ENCODE measurements around the gene ST6GAL1. TPM values are rescaled to one million over a fixed set of nuclear protein-coding genes. Genes with fewer than 3 reads are reported as not detected.
A peak's percentile ranks its signal among the peaks of the same experiment; 100 is the strongest.

Gene ST6GAL1
- total and polyA plus RNA-seq, 2 of the 4 experiments (the other 2 are of a cell fraction), result 1.4 to 2.9 TPM

DNA sequence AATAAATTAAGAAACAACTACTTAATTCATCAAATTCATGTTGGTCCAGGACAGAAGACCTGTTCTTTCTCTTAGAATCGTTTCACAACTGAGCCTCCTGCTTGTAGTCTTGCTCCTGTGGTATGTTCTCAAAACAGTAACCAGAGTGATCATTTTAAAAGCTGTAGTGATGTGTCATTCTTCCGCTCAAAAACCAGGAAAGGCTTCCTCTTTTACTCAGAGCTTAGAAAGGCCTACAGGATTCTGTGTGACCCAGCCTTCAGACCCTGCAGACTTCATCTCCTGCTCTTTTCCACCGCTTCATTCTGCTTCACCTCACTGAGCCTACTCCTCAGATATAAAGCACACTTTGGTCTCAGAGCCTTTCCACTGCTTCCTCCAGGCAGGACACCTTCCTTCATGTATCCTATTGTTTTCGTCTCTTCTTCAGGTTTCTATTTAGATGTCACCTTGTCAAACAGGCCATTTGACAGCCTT is 22.7 kb downstream of the ST6GAL1 start:
- TF ChIP-seq CEBPB (IDR thresholded peaks at IDR 0.05; ENCODE audit: low read depth, low read length) (no peak), MXI1 (IDR thresholded peaks at IDR 0.05; ENCODE audit: borderline replicate concordance, low read depth, low read length) (no peak), SMC3 (IDR thresholded peaks at IDR 0.05; ENCODE audit: low read depth, low read length) (no peak), CHD1 (IDR thresholded peaks at IDR 0.05; ENCODE audit: low read depth, low read length) (no peak), RFX5 (IDR thresholded peaks at IDR 0.05; ENCODE audit: low read depth, low read length) (no peak), RAD21 (IDR thresholded peaks at IDR 0.05; ENCODE audit: low read length) (no peak), NFE2L2 (IDR thresholded peaks at IDR 0.05; ENCODE audit: low read depth, low read length) (no peak), BHLHE40 (IDR thresholded peaks at IDR 0.05; ENCODE audit: low read depth, low read length) (no peak), FOS (IDR thresholded peaks at IDR 0.05; ENCODE audit: low read depth, low read length) (no peak)
- TF ChIP-seq, protein P1, sequence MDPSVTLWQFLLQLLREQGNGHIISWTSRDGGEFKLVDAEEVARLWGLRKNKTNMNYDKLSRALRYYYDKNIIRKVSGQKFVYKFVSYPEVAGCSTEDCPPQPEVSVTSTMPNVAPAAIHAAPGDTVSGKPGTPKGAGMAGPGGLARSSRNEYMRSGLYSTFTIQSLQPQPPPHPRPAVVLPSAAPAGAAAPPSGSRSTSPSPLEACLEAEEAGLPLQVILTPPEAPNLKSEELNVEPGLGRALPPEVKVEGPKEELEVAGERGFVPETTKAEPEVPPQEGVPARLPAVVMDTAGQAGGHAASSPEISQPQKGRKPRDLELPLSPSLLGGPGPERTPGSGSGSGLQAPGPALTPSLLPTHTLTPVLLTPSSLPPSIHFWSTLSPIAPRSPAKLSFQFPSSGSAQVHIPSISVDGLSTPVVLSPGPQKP (IDR thresholded peaks at IDR 0.05; ENCODE audit: borderline replicate concordance, low read depth, low read length), result no peak
- TF ChIP-seq, protein P2, sequence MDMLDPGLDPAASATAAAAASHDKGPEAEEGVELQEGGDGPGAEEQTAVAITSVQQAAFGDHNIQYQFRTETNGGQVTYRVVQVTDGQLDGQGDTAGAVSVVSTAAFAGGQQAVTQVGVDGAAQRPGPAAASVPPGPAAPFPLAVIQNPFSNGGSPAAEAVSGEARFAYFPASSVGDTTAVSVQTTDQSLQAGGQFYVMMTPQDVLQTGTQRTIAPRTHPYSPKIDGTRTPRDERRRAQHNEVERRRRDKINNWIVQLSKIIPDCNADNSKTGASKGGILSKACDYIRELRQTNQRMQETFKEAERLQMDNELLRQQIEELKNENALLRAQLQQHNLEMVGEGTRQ (IDR thresholded peaks at IDR 0.05; ENCODE audit: low read depth, low read length), result no peak
- TF ChIP-seq, protein P3, sequence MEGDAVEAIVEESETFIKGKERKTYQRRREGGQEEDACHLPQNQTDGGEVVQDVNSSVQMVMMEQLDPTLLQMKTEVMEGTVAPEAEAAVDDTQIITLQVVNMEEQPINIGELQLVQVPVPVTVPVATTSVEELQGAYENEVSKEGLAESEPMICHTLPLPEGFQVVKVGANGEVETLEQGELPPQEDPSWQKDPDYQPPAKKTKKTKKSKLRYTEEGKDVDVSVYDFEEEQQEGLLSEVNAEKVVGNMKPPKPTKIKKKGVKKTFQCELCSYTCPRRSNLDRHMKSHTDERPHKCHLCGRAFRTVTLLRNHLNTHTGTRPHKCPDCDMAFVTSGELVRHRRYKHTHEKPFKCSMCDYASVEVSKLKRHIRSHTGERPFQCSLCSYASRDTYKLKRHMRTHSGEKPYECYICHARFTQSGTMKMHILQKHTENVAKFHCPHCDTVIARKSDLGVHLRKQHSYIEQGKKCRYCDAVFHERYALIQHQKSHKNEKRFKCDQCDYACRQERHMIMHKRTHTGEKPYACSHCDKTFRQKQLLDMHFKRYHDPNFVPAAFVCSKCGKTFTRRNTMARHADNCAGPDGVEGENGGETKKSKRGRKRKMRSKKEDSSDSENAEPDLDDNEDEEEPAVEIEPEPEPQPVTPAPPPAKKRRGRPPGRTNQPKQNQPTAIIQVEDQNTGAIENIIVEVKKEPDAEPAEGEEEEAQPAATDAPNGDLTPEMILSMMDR (conservative IDR thresholded peaks at IDR 0.05; ENCODE audit: low read depth, low read length), result no peak
- H3K4me1 ChIP-seq (ENCODE audit: control insufficient read depth, insufficient read depth, low read length), result no peaks in the 10 kb centered on the region; the same call in 1 of the 2 replicates
- H2AK9ac ChIP-seq (replicated peaks; ENCODE audit: low read depth, low read length, poor library complexity), result no peak overlapping the region
- H3K14ac ChIP-seq (replicated peaks; ENCODE audit: low read depth, low read length), result no peak overlapping the region
- no peak overlapping the region for H3K18ac ChIP-seq (ENCODE audit: low read depth, low read length)
- no peak overlapping the region for H2BK120ac ChIP-seq (ENCODE audit: low read depth, low read length)
- no peak overlapping the region for H4K91ac ChIP-seq (ENCODE audit: insufficient read depth, low read depth, low read length)
- peak; percentile 56 for DNase-seq
- peak overlapping the region in 1 of 2 experiments; percentile 35; a peak in 1 of 4 replicates for H4K8ac ChIP-seq (ENCODE audit: low read depth in 2 of 2, low read length in 2 of 2)
- no peak overlapping the region for H3K4me2 ChIP-seq (ENCODE audit: low read depth, low read length)
- H3K23ac ChIP-seq (ENCODE audit: low read depth, low read length), result no peak overlapping the region
- intact Hi-C loops (cut with micrococcal nuclease), result no loop called here
- H3K4ac ChIP-seq (ENCODE audit: low read depth, low read length), result no peak overlapping the region
- H3K36me3 ChIP-seq (ENCODE audit: control insufficient read depth, insufficient read depth, low read length), result no peaks in the 10 kb centered on the region
- no peaks in the 10 kb centered on the region for H3K79me1 ChIP-seq (ENCODE audit: low read depth in 1 of 2, low read length in 2 of 2)
- no peak for ATAC-seq (ENCODE audit: low read depth)
- no peak overlapping the region for H2BK15ac ChIP-seq (ENCODE audit: low read depth, low read length)
- H2BK5ac ChIP-seq (ENCODE audit: low read depth, low read length, poor library complexity, severe bottlenecking), result no peak overlapping the region
- no peak overlapping the region for H3K4me3 ChIP-seq (ENCODE audit: insufficient read depth, low read depth, low read length)
- no peak overlapping the region for H2BK20ac ChIP-seq (ENCODE audit: low read depth, low read length)
- no TSS peak for BruUV-seq (replicated peaks)
- WGBS, 2 experiments (ENCODE audit: extremely low coverage in 2 of 2, insufficient read length in 1 of 2), result 80% methylated on average over 1 of the region's 4 CpGs; no CpG with 5 or more reads in 1 of the 2 experiments
- H3K9me3 ChIP-seq (ENCODE audit: control insufficient read depth, insufficient read depth, low read length), result peaks cover 4% of the 10 kb centered on the region; the same call in 1 of the 2 replicates
- H3K56ac ChIP-seq (ENCODE audit: extremely low read depth, insufficient read depth, low read length), result no peak overlapping the region
- CTCF ChIA-PET, result no interaction called here
- H2AFZ ChIP-seq (replicated peaks; ENCODE audit: low read length, poor library complexity), result no peak overlapping the region
- in situ Hi-C loops (cut with MboI; ENCODE audit: low sequenced_read_pairs), result no loop called here
- H3K9ac ChIP-seq (ENCODE audit: low read depth, low read length), result no peak overlapping the region
- H3K27ac ChIP-seq (ENCODE audit: insufficient read depth, low read length), result no peak overlapping the region
- no peaks in the 10 kb centered on the region for H3K27me3 ChIP-seq (ENCODE audit: control insufficient read depth, insufficient read depth, low read length)
- H2AK5ac ChIP-seq (ENCODE audit: low read depth, low read length), result no peak overlapping the region
- dilution Hi-C loops (cut with HindIII; ENCODE audit: low sequenced_read_pairs, unreplicated experiment), result no loop called here
- no peaks in the 10 kb centered on the region for H4K20me1 ChIP-seq (ENCODE audit: insufficient read depth, low read length)
- no peaks in the 10 kb centered on the region for H3K9me1 ChIP-seq (ENCODE audit: insufficient read depth, low read length)
- H4K5ac ChIP-seq (ENCODE audit: low read depth, low read length), result no peak overlapping the region
- POLR2A ChIA-PET (ENCODE audit: unreplicated experiment), result no interaction called here
